Measurements from ENCODE around the gene LMBRD2.

LMBRD2 gene

DNA sequence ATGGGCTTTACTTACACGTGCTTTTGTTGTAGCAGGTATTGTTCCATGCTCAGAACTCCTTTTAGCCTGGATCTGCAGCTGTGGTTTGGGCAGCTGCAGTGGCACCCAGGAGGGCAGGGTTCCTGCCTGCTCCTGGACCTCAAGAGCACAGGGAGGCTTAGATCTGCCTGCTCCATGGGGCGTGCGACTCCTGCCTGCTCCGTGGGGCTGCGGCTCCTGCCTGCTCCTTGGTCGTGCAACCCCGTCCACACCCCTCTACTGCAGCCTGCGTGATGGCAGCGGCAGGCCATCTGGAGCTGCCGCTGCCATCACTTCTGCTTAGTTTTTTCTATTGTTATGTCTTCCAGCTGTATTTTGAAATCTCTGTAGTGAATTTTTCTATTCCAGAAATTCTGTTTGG is 73.3 kb downstream of the LMBRD2 start:
- TF ChIP-seq, protein P1, sequence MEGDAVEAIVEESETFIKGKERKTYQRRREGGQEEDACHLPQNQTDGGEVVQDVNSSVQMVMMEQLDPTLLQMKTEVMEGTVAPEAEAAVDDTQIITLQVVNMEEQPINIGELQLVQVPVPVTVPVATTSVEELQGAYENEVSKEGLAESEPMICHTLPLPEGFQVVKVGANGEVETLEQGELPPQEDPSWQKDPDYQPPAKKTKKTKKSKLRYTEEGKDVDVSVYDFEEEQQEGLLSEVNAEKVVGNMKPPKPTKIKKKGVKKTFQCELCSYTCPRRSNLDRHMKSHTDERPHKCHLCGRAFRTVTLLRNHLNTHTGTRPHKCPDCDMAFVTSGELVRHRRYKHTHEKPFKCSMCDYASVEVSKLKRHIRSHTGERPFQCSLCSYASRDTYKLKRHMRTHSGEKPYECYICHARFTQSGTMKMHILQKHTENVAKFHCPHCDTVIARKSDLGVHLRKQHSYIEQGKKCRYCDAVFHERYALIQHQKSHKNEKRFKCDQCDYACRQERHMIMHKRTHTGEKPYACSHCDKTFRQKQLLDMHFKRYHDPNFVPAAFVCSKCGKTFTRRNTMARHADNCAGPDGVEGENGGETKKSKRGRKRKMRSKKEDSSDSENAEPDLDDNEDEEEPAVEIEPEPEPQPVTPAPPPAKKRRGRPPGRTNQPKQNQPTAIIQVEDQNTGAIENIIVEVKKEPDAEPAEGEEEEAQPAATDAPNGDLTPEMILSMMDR (IDR thresholded peaks at IDR 0.05): no peak

DNA sequence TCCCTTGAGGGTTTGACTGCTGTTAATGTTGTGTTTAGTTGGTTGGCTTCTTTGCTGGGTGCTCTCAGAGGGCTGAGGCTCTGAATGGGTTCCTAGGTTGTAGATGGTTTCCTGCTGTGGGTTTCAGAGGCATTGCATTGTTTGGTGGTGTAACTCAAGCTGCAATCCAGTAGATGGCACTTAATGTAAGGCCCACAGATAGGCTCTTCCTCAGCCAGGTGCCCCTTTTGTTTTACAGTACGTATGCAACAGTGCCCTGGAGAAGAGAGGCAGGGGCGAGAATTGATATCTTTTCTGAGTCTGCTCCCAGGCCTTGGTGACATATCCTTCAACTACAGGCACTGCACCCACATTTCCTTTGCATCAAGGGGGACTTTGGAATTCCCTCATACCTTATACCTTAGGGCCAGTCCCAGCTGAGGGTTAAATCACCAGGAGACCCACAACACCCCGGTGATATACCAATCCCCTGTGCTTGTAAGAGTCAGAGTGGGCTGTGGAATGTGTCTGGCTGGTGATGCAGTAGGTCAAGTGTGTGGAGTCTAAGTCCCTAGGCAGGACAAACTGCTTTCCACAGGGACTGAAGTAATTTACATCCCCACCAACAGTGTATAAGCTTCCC is 78.0 kb downstream of the LMBRD2 start:
- TF ChIP-seq, protein P1 (IDR thresholded peaks at IDR 0.05): peak; percentile 40; the same call in 1 of the 2 replicates

DNA sequence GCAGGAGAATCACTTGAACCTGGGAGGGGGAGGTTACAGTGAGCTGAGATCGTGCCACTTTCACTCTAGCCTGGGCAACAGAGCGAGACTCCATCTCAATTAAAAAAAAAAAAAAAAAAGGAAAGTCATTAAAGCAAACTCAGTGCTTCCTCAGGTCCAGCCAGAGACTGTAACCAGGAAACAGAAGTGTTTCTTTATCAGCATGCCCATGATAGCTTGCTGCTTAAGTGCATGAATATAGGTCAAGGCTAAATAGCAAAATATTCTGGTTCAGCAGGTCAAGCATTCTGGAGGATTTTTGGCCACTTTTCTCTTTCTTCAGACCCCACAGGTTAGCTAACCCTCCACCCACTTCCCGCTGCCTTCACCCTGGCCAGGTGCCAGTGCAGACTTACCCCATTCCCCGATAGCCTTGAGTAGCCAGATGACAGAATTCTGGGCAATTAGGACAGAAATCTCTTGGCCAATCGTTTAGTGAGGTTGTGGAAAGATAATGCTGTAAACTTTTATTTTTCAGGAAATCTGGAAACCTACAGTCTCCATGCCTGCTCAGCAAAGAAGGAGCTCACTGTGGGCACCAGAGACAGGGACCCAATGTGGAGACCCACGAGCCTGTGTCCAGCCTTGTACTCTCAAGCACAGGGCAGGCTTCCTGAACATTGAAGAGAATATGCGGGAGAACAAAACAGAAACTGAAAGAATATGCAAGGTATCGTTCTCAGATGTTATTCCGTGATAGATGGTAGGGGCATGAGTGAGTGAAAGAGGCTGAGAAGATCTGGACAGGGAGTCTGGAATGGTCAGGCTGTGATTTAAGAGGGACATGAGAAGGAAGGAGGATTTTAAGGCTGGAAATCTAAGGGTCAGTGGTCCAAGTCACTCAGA is 80.8 kb downstream of the LMBRD2 start:
- TF ChIP-seq, protein P1 (IDR thresholded peaks at IDR 0.05): no peak

DNA sequence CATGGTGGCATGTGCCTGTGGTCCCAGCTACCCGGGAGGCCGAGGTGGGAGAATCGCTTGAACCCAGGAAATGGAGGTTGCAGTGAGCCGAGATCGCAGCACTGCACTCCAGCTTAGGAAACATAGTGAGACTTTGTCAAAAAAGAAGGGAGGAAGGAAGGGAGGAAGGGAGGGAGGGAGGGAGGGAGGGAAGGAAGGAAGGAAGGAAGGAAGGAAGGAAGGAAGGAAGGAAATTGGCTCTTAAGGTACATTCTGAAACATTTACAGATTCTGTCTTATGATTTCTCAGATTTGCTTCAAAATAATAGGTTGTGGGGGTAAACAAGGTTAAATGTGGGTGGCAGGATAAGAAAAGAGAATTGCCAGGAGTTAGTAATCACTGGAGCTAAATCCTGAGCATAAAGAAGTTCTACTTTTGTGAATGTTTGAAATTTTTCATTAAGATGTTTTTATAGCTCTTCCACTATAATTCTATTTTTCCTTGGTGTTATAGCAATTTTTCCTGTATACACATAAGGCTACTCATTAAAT is 82.9 kb downstream of the LMBRD2 start:
- TF ChIP-seq, protein P1 (IDR thresholded peaks at IDR 0.05): no peak

DNA sequence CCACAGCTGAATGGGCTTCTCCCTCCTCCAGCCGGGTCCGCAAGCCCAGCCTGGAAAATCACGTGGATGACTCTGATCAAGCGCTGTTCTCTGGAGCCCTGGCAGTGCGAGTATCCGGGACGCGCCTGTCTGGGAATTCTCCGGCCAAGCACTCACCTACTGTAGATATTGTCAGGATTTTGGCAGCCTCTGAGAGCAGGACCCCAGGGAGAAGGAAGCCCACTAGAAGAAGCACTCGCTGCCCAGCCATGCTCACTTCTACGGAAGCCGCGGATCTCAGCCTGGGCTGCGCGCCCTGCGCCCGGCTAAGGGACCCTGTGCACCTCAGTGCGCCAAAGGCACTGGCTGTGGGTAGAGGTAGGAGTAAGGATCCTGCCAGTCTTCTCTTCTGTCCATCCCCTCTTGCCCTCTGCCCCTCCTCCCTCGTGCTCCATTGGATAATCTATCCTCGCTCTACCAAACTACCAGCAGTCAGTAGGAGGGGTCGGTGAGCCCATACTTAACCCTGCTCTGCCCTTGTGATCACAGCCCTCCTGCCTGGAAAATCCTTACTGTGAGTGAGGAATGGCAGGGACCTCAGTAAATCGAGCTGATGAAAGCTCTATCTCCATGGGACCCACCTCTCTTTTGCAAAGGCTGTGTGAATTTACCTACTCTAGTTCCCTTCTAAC is 85.0 kb downstream of the LMBRD2 start, which contains the start of gene UGT3A2:
Gene UGT3A2, minus strand, starts transcription at position 343 of the 671 bp plus-strand sequence. Its CDS starts 93 bp downstream, at position 250.
- TF ChIP-seq, protein P1 (IDR thresholded peaks at IDR 0.05): no peak

DNA sequence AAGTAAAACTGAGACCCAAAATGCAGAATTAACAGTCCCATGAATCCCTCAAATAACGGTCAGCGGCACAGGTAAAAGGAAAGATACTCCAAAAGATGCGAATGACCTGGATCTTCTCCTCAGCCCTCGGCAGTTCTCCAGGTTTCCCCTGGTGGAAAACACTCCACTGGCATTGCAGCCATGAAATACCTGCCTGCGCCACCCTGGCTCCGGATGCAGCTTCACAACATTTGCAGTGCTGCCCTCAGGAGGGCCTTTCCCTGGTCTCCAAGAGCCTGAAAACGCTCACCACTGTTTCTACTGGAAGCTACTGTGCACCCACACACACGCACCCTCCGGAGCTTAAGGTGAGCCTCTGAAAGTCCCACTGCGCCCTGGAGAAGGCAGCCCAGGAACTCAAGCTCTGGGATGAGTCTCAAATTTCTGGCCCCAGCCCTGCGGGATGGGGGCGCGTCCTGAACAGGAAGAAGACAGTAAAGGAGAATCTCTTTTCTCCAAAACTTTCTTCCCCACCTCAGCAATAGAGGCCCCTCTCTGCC is 85.6 kb downstream of the LMBRD2 start:
- TF ChIP-seq, protein P1 (IDR thresholded peaks at IDR 0.05): no peak

DNA sequence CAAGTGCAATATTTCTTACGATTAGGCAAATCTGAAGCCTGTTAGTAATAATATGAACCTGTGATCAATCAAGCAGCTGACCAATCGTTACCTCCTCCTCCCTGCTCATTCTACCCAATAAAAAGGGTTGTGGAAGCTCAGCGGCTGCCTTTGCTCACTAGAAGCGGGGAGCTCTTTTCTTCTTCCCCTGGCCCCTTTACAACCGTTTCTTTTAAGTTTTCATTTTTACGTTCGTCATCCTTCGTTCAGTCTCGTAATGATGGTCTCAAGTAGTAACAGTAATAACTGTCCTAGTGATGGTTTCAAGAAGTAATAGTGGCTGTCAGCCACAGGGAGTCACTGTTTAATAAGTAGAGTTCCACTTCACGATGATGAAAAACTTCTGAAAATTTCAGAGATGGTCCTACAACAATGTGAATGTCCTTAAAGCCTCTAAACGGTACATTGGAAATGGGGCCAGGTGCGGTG is 91.2 kb downstream of the LMBRD2 start:
- TF ChIP-seq, protein P1 (IDR thresholded peaks at IDR 0.05): peak; percentile 57
